Esophagus muscularis mucosa (tissue), 4 donors: ENCODE data around the gene ZNF154. TPM values are rescaled to one million over a fixed set of nuclear protein-coding genes. Genes with fewer than 3 reads are reported as not detected.

Experiments
- DNase-seq: peaks from one replicate; pipeline ENCODE4 v3.0.0-alpha.2; 2017; ENCODE audit errors: extremely low spot score
- H3K27ac ChIP-seq, 4 donors: fragments of 200-600 bp; sonication (generic); replicated peaks in 1 of 4; 1 replicate in 3 of 4; 2 replicates in 1 of 4; pipeline ENCODE4 v1.5.1; 2016 to 2019; ENCODE audit warnings: mild to moderate bottlenecking in 1 of 4
- H3K27me3 ChIP-seq, 4 donors: fragments of 200-600 bp; sonication (generic); one replicate each; pipeline versions ENCODE4 v1.5.1 to v1.6.0; 2016 to 2019
- H3K36me3 ChIP-seq, 4 donors: fragments of 200-600 bp; sonication (generic); one replicate each; pipeline ENCODE4 v1.5.1; 2016 to 2019
- H3K4me1 ChIP-seq, 4 donors: fragments of 200-600 bp; sonication (generic); one replicate each; pipeline ENCODE4 v1.5.1; 2016 to 2019
- H3K4me3 ChIP-seq, 4 donors: fragments of 200-600 bp; sonication (generic); 1 replicate in 2 of 4; 2 replicates in 2 of 4; pipeline ENCODE4 v1.5.1; 2016 to 2019; ENCODE audit warnings: mild to moderate bottlenecking in 4 of 4, moderate library complexity in 1 of 4
- H3K9me3 ChIP-seq, 4 donors: fragments of 200-600 bp; sonication (generic); 1 replicate in 3 of 4; 2 replicates in 1 of 4; pipeline ENCODE4 v1.5.1; 2016 to 2019
- CTCF ChIP-seq, 3 experiments: fragments of 200-600 bp in 2 of 3; fragments of 450-650 bp in 1 of 3; sonication (generic) in 2 of 3; IDR thresholded peaks; one replicate each; pipeline ENCODE4 v1.5.1; 2017 to 2019; ENCODE audit warnings: antibody characterized with exemption in 3 of 3, mild to moderate bottlenecking in 2 of 3, moderate library complexity in 1 of 3
- EP300 ChIP-seq: sonication (generic); formaldehyde crosslinking; IDR thresholded peaks from one replicate; pipeline ENCODE4 v1.6.1; 2017; ENCODE audit warnings: antibody characterized with exemption
- POLR2A ChIP-seq: fragments of 450-650 bp; IDR thresholded peaks from one replicate; pipeline ENCODE4 v1.6.1; 2017; ENCODE audit warnings: antibody characterized with exemption, moderate library complexity, mild to moderate bottlenecking, low read depth
- POLR2AphosphoS5 ChIP-seq, 2 donors: sonication (generic); formaldehyde crosslinking; IDR thresholded peaks; one replicate each; pipeline ENCODE4 v1.6.1; 2017; ENCODE audit warnings: antibody characterized with exemption in 2 of 2
- WGBS: methylation state at CpG from one replicate; pipeline ENCODE4 v1.1.5; 2018; 5-methylcytosine and 5-hydroxymethylcytosine counted together
- intact Hi-C: fragments of 100-400 bp; cut with DNase I; formaldehyde crosslinking; loops from one replicate; pipeline ENCODE4 v1.15.1; 2023
- total RNA-seq, 4 donors: library from RNA; depleted of rRNA; stranded (reverse); fragments of >200 nt; gene quantifications; one replicate each; pipeline versions ENCODE4 v1.1.0 to v1.2.1, GENCODE V29; 2016

The ZNF154 gene
- total RNA-seq, 4 donors from 2014 or later: 5.0 to 8.7 (median 7.1) TPM

DNA sequence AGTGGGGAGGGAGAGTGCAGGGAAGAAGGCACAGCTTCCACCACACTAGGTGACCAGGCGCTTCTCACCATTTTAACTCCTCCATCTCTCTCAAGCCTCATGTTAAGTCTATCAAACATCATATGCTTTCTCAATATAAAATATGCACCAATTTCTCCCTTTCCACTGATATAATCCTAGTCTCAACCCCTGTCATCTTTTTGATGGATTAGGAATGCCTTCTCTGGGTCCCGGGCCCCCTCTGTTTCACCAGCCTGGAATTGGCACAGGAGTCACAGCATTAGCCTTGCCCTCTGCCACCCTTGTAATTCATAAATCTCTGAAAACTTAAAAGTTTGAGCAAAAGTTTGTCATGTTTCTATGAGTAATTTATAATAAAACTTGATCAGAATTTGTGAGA, 40.4 kb downstream of the ZNF154 start, which contains the start of gene ZSCAN4:
ZSCAN4 (plus strand) TSS at position 301 of the 400 bp plus-strand sequence. CDS start 7,211 bp downstream, outside the sequence.
- H3K4me3 ChIP-seq: no peak within 1 kb of the TSS
- no peaks in the 10 kb centered on the region for H3K36me3 ChIP-seq
- no peak within 1 kb of the TSS for H3K27ac ChIP-seq
- peaks cover 6 to 19% (median 10%) of the 10 kb centered on the region in 4 donors for H3K4me1 ChIP-seq
- TF ChIP-seq POLR2A (no peak), EP300 (no peak), CTCF (IDR thresholded peaks at IDR 0.05) (no peak), POLR2AphosphoS5 (IDR thresholded peaks at IDR 0.05) (no peak)
- WGBS: 93% methylated on average over 2 of the region's 2 CpGs
- intact Hi-C loops: no loop called here
- DNase-seq: no peak
- no peaks in the 10 kb centered on the region for H3K9me3 ChIP-seq
- no peaks in the 10 kb centered on the region for H3K27me3 ChIP-seq

DNA sequence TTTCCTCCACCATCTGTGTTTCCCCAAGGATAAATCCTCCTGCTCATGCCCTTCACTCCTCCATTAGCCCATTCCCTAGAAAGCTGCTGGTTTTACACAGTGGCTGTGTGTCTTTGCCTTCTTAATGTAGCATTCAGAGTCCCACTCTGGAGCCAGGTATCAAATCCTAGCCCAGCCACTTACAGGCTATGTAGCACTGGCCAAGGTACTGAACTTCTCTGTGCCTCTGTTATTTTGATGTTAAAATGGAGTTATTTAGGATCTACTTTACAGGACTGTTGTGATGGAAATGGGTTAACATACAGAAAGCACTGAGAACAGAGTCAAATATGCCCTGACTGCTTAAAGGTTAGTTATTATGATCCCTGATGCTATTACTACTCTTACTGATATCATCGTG, 41.8 kb downstream of the ZNF154 start:
- no peak overlapping the region for H3K27ac ChIP-seq
- no peak overlapping the region for H3K4me3 ChIP-seq
- DNase-seq: peak; percentile 42
- H3K36me3 ChIP-seq: no peaks in the 10 kb centered on the region
- intact Hi-C loops: no loop called here
- TF ChIP-seq POLR2A: no peak
- no peak for TF ChIP-seq EP300
- no peak for TF ChIP-seq CTCF (IDR thresholded peaks at IDR 0.05)
- TF ChIP-seq POLR2AphosphoS5 (IDR thresholded peaks at IDR 0.05): no peak
- 92% methylated on average over 1 of the region's 1 CpG for WGBS
- peaks cover 6 to 20% (median 11%) of the 10 kb centered on the region in 4 donors for H3K4me1 ChIP-seq
- H3K9me3 ChIP-seq: no peaks in the 10 kb centered on the region
- H3K27me3 ChIP-seq: no peaks in the 10 kb centered on the region

GRCh38 chr19:57665261-57665806, 43.7 kb downstream of the ZNF154 start:
- Histone ChIP-seq H3K9me3 (no peaks in the 10 kb centered on the region), H3K4me1 (peaks cover 6 to 20% (median 11%) of the 10 kb centered on the region in 4 donors), H3K27me3 (no peaks in the 10 kb centered on the region), H3K36me3 (no peaks in the 10 kb centered on the region), H3K4me3 (peak overlapping the region in 2 of 4 donors; percentile 65 to 67), H3K27ac (peak overlapping the region; percentile 85 to 88 (median 86))
- no peak for DNase-seq
- TF ChIP-seq POLR2AphosphoS5 (IDR thresholded peaks at IDR 0.05) (no peak), POLR2A (no peak), CTCF (IDR thresholded peaks at IDR 0.05) (no peak), EP300 (no peak)
- 78% methylated on average over 9 of the region's 9 CpGs for WGBS
- intact Hi-C loops: no loop called here

GRCh38 chr19:57664269-57665127, 44.5 kb downstream of the ZNF154 start:
- TF ChIP-seq POLR2AphosphoS5 (IDR thresholded peaks at IDR 0.05): peak; percentile 37 to 58
- no peak for TF ChIP-seq CTCF (IDR thresholded peaks at IDR 0.05)
- Histone ChIP-seq H3K4me3 (peak overlapping the region; percentile 64 to 67 (median 66)), H3K9me3 (no peaks in the 10 kb centered on the region), H3K4me1 (peaks cover 6 to 20% (median 11%) of the 10 kb centered on the region in 4 donors), H3K27ac (peak overlapping the region; percentile 85 to 88 (median 86)), H3K27me3 (no peaks in the 10 kb centered on the region), H3K36me3 (no peaks in the 10 kb centered on the region)
- DNase-seq: no peak
- intact Hi-C loops: no loop called here
- 5% methylated on average over 26 of the region's 64 CpGs for WGBS
